ENCODE results near the gene VPS13A.

Gene VPS13A

DNA sequence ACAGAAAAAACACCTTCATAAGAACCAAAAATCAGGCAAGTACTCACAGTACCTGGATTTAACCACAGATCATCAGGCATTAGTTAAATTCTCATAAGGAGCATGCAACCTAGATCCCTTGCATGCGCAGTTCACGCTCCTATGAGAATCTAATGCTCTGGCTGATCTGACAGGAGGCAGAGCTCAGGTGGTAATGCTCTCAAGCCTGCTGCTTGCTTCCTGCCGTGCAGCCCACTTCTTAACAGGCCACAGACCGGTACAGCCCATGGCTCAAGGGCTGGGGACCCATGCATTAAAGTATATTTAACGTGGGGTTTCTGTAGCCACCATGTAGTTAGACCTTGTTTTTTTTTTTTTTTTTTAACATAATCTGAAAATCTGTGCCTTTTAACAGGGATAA lies 147.7 kb downstream of the VPS13A start:
- WGBS (ENCODE audit: extremely low coverage, insufficient coverage, insufficient read length), result no CpG with 5 or more reads among the region's 5 CpGs
- H3K36me3 ChIP-seq (ENCODE audit: control insufficient read depth in 1 of 2, insufficient read depth in 2 of 2, low read length in 2 of 2), result no peaks in the 10 kb centered on the region
- H4K91ac ChIP-seq (ENCODE audit: low read depth, low read length), result no peak overlapping the region
- H3K27me3 ChIP-seq (ENCODE audit: insufficient read depth, low read length), result no peaks in the 10 kb centered on the region
- no peak overlapping the region for H3K4me2 ChIP-seq (ENCODE audit: low read length)
- no peaks in the 10 kb centered on the region for H3K79me1 ChIP-seq (ENCODE audit: low read length)
- H3K9ac ChIP-seq (ENCODE audit: low read length), result no peak overlapping the region
- no peak overlapping the region for H2BK120ac ChIP-seq (ENCODE audit: insufficient read depth, low read length, poor library complexity)
- no peak overlapping the region for H3K4me3 ChIP-seq (ENCODE audit: low read depth, low read length)
- DNase-seq, result no peak
- no peak overlapping the region for H4K12ac ChIP-seq (ENCODE audit: low read depth, low read length)
- no peak overlapping the region for H3K14ac ChIP-seq (ENCODE audit: low read length)
- H2AK5ac ChIP-seq (ENCODE audit: low read length), result no peak overlapping the region
- no peak overlapping the region for H3K18ac ChIP-seq (ENCODE audit: low read length)
- no peak overlapping the region for H2AFZ ChIP-seq (ENCODE audit: insufficient read depth, low read length, poor library complexity)
- no peak overlapping the region for H3K27ac ChIP-seq (ENCODE audit: low read depth, low read length)
- no peak overlapping the region for H2BK12ac ChIP-seq (ENCODE audit: low read length)
- H4K8ac ChIP-seq (ENCODE audit: low read depth, low read length), result no peak overlapping the region
- H3K79me2 ChIP-seq (ENCODE audit: control insufficient read depth, insufficient read depth, low read length, poor library complexity), result no peaks in the 10 kb centered on the region
- H3K9me3 ChIP-seq (ENCODE audit: insufficient read depth, low read depth, low read length), result no peaks in the 10 kb centered on the region
- H3K4me1 ChIP-seq (ENCODE audit: control insufficient read depth in 1 of 2, insufficient read depth in 2 of 2, low read length in 2 of 2), result no peaks in the 10 kb centered on the region
- H3K4ac ChIP-seq (ENCODE audit: low read depth, low read length), result no peak overlapping the region
- no peak overlapping the region for H3K23ac ChIP-seq (ENCODE audit: low read length)
- H2BK5ac ChIP-seq (ENCODE audit: low read depth, low read length, poor library complexity), result no peak overlapping the region

- Histone ChIP-seq H3K36me3 (ENCODE audit: control insufficient read depth in 1 of 2, insufficient read depth in 2 of 2, low read length in 2 of 2) (no peaks in the 10 kb centered on the region), H3K9me3 (ENCODE audit: insufficient read depth, low read depth, low read length) (no peaks in the 10 kb centered on the region), H3K79me2 (ENCODE audit: control insufficient read depth, insufficient read depth, low read length, poor library complexity) (no peaks in the 10 kb centered on the region), H2BK5ac (ENCODE audit: low read depth, low read length, poor library complexity) (no peak overlapping the region), H3K79me1 (ENCODE audit: low read length) (no peaks in the 10 kb centered on the region), H4K8ac (ENCODE audit: low read depth, low read length) (no peak overlapping the region), H3K18ac (ENCODE audit: low read length) (no peak overlapping the region), H3K14ac (ENCODE audit: low read length) (no peak overlapping the region), H3K4me1 (ENCODE audit: control insufficient read depth in 1 of 2, insufficient read depth in 2 of 2, low read length in 2 of 2) (no peaks in the 10 kb centered on the region), H3K27ac (ENCODE audit: low read depth, low read length) (no peak overlapping the region), H2BK12ac (ENCODE audit: low read length) (no peak overlapping the region), H4K12ac (ENCODE audit: low read depth, low read length) (no peak overlapping the region), H2AFZ (ENCODE audit: insufficient read depth, low read length, poor library complexity) (no peak overlapping the region), H4K91ac (ENCODE audit: low read depth, low read length) (no peak overlapping the region), H3K4me2 (ENCODE audit: low read length) (no peak overlapping the region), H2AK5ac (ENCODE audit: low read length) (no peak overlapping the region), H3K9ac (ENCODE audit: low read length) (no peak overlapping the region), H2BK120ac (ENCODE audit: insufficient read depth, low read length, poor library complexity) (no peak overlapping the region), H3K23ac (ENCODE audit: low read length) (no peak overlapping the region), H3K27me3 (ENCODE audit: insufficient read depth, low read length) (no peaks in the 10 kb centered on the region), H3K4me3 (ENCODE audit: low read depth, low read length) (no peak overlapping the region), H3K4ac (ENCODE audit: low read depth, low read length) (no peak overlapping the region)
- no peak for DNase-seq
- WGBS (ENCODE audit: extremely low coverage, insufficient coverage, insufficient read length), result no CpG with 5 or more reads among the region's 1 CpG
Measured at GRCh38 chr9:77328102-77328501, 150.8 kb downstream of the VPS13A start.

- Histone ChIP-seq H3K79me1 (ENCODE audit: low read length) (no peaks in the 10 kb centered on the region), H3K79me2 (ENCODE audit: control insufficient read depth, insufficient read depth, low read length, poor library complexity) (no peaks in the 10 kb centered on the region), H2BK5ac (ENCODE audit: low read depth, low read length, poor library complexity) (no peak overlapping the region), H3K4me1 (ENCODE audit: control insufficient read depth in 1 of 2, insufficient read depth in 2 of 2, low read length in 2 of 2) (no peaks in the 10 kb centered on the region), H3K4me3 (ENCODE audit: low read depth, low read length) (no peak overlapping the region), H2BK12ac (ENCODE audit: low read length) (no peak overlapping the region), H3K27ac (ENCODE audit: low read depth, low read length) (no peak overlapping the region), H3K23ac (ENCODE audit: low read length) (no peak overlapping the region), H2AK5ac (ENCODE audit: low read length) (no peak overlapping the region), H4K12ac (ENCODE audit: low read depth, low read length) (no peak overlapping the region), H4K91ac (ENCODE audit: low read depth, low read length) (no peak overlapping the region), H3K14ac (ENCODE audit: low read length) (no peak overlapping the region), H3K18ac (ENCODE audit: low read length) (no peak overlapping the region), H3K4ac (ENCODE audit: low read depth, low read length) (no peak overlapping the region), H3K4me2 (ENCODE audit: low read length) (no peak overlapping the region), H2BK120ac (ENCODE audit: insufficient read depth, low read length, poor library complexity) (no peak overlapping the region), H3K9me3 (ENCODE audit: insufficient read depth, low read depth, low read length) (no peaks in the 10 kb centered on the region), H3K9ac (ENCODE audit: low read length) (no peak overlapping the region), H2AFZ (ENCODE audit: insufficient read depth, low read length, poor library complexity) (no peak overlapping the region), H4K8ac (ENCODE audit: low read depth, low read length) (no peak overlapping the region), H3K36me3 (ENCODE audit: control insufficient read depth in 1 of 2, insufficient read depth in 2 of 2, low read length in 2 of 2) (peaks cover 0 to 3% of the 10 kb centered on the region in 2 experiments), H3K27me3 (ENCODE audit: insufficient read depth, low read length) (no peaks in the 10 kb centered on the region)
- no CpG with 5 or more reads among the region's 5 CpGs for WGBS (ENCODE audit: extremely low coverage, insufficient coverage, insufficient read length)
- no peak for DNase-seq
Measured at GRCh38 chr9:77370064-77370463, 192.7 kb downstream of the VPS13A start.

GRCh38 chr9:77374266-77374665 lies 196.9 kb downstream of the VPS13A start:
- Histone ChIP-seq H3K18ac (ENCODE audit: low read length) (no peak overlapping the region), H3K4me1 (ENCODE audit: control insufficient read depth in 1 of 2, insufficient read depth in 2 of 2, low read length in 2 of 2) (no peaks in the 10 kb centered on the region), H3K4me2 (ENCODE audit: low read length) (no peak overlapping the region), H4K91ac (ENCODE audit: low read depth, low read length) (no peak overlapping the region), H3K79me2 (ENCODE audit: control insufficient read depth, insufficient read depth, low read length, poor library complexity) (no peaks in the 10 kb centered on the region), H3K23ac (ENCODE audit: low read length) (no peak overlapping the region), H3K9ac (ENCODE audit: low read length) (no peak overlapping the region), H2BK5ac (ENCODE audit: low read depth, low read length, poor library complexity) (no peak overlapping the region), H2BK120ac (ENCODE audit: insufficient read depth, low read length, poor library complexity) (no peak overlapping the region), H4K8ac (ENCODE audit: low read depth, low read length) (no peak overlapping the region), H2BK12ac (ENCODE audit: low read length) (no peak overlapping the region), H3K14ac (ENCODE audit: low read length) (no peak overlapping the region), H3K4ac (ENCODE audit: low read depth, low read length) (no peak overlapping the region), H2AK5ac (ENCODE audit: low read length) (no peak overlapping the region), H3K4me3 (ENCODE audit: low read depth, low read length) (no peak overlapping the region), H2AFZ (ENCODE audit: insufficient read depth, low read length, poor library complexity) (no peak overlapping the region), H4K12ac (ENCODE audit: low read depth, low read length) (no peak overlapping the region), H3K27me3 (ENCODE audit: insufficient read depth, low read length) (no peaks in the 10 kb centered on the region), H3K27ac (ENCODE audit: low read depth, low read length) (no peak overlapping the region), H3K36me3 (ENCODE audit: control insufficient read depth in 1 of 2, insufficient read depth in 2 of 2, low read length in 2 of 2) (peaks cover 0 to 3% of the 10 kb centered on the region in 2 experiments), H3K79me1 (ENCODE audit: low read length) (no peaks in the 10 kb centered on the region), H3K9me3 (ENCODE audit: insufficient read depth, low read depth, low read length) (no peaks in the 10 kb centered on the region)
- no peak for DNase-seq
- no CpG with 5 or more reads among the region's 3 CpGs for WGBS (ENCODE audit: extremely low coverage, insufficient coverage, insufficient read length)

Data from trophoblast cell (in vitro differentiated cells and primary cell).